ENCODE results near the gene CYTH3.

CYTH3 gene

GRCh38 chr7:6146666-6147065, 125.8 kb downstream of the CYTH3 start:
- TF ChIP-seq EZH2phosphoT487 (conservative IDR thresholded peaks at IDR 0.05; ENCODE audit: low read length): no peak
- H4K20me1 ChIP-seq (ENCODE audit: low read depth, low read length): no peaks in the 10 kb centered on the region
- no peaks in the 10 kb centered on the region for H3F3A ChIP-seq (ENCODE audit: insufficient read depth)
- no peaks in the 10 kb centered on the region for H3K79me2 ChIP-seq (ENCODE audit: insufficient read depth, low read length)
- no peaks in the 10 kb centered on the region for H3K27me3 ChIP-seq (ENCODE audit: low read length)
- no peak overlapping the region for H3K4me3 ChIP-seq (ENCODE audit: insufficient read depth, low read length, poor library complexity, severe bottlenecking)
- no peak overlapping the region for H2AFZ ChIP-seq (ENCODE audit: low read depth, low read length, severe bottlenecking)
- peaks cover 23% of the 10 kb centered on the region for H3K36me3 ChIP-seq (ENCODE audit: low read length)
- no peak overlapping the region for H3K9ac ChIP-seq (ENCODE audit: low read length)
- no peaks in the 10 kb centered on the region for H3K9me3 ChIP-seq (ENCODE audit: insufficient read depth, low read length)
- no peaks in the 10 kb centered on the region for H3K9me2 ChIP-seq (replicated peaks; ENCODE audit: insufficient read depth, low read length)
- H3K4me2 ChIP-seq (ENCODE audit: low read depth, low read length, poor library complexity, severe bottlenecking): no peak overlapping the region
- H3K27ac ChIP-seq (ENCODE audit: low read depth, low read length): no peak overlapping the region

DNA sequence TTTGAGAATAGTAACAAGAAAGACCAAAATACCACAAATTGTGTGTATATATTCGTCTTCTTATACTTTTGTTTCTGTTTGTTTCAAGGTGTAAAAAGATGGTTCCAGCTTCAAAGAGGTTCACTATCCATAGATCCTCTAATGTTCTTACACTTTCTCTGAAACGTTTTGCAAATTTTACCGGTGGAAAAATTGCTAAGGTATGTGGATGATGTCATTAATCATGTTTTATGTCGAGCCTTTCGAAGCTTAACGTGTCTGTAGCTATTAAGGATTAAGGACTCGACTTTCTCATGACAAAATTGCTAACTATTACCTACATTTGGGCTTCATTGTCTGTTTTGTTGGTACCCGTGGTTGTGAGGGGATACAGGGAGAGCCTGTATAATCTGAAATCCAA, 128.4 kb downstream of the CYTH3 start:
- H3F3A ChIP-seq (ENCODE audit: insufficient read depth): no peaks in the 10 kb centered on the region
- no peak overlapping the region for H3K4me2 ChIP-seq (ENCODE audit: low read depth, low read length, poor library complexity, severe bottlenecking)
- no peaks in the 10 kb centered on the region for H3K79me2 ChIP-seq (ENCODE audit: insufficient read depth, low read length)
- H3K4me3 ChIP-seq (ENCODE audit: insufficient read depth, low read length, poor library complexity, severe bottlenecking): no peak overlapping the region
- no peak for TF ChIP-seq EZH2phosphoT487 (conservative IDR thresholded peaks at IDR 0.05; ENCODE audit: low read length)
- TF ChIP-seq, protein P1, sequence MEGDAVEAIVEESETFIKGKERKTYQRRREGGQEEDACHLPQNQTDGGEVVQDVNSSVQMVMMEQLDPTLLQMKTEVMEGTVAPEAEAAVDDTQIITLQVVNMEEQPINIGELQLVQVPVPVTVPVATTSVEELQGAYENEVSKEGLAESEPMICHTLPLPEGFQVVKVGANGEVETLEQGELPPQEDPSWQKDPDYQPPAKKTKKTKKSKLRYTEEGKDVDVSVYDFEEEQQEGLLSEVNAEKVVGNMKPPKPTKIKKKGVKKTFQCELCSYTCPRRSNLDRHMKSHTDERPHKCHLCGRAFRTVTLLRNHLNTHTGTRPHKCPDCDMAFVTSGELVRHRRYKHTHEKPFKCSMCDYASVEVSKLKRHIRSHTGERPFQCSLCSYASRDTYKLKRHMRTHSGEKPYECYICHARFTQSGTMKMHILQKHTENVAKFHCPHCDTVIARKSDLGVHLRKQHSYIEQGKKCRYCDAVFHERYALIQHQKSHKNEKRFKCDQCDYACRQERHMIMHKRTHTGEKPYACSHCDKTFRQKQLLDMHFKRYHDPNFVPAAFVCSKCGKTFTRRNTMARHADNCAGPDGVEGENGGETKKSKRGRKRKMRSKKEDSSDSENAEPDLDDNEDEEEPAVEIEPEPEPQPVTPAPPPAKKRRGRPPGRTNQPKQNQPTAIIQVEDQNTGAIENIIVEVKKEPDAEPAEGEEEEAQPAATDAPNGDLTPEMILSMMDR (IDR thresholded peaks at IDR 0.05; ENCODE audit: insufficient read depth, low read length, poor library complexity, severe bottlenecking): no peak
- no peaks in the 10 kb centered on the region for H3K9me2 ChIP-seq (replicated peaks; ENCODE audit: insufficient read depth, low read length)
- peaks cover 29% of the 10 kb centered on the region for H3K36me3 ChIP-seq (ENCODE audit: low read length)
- H3K9me3 ChIP-seq (ENCODE audit: insufficient read depth, low read length): no peaks in the 10 kb centered on the region
- no peak overlapping the region for H3K27ac ChIP-seq (ENCODE audit: low read depth, low read length)
- H2AFZ ChIP-seq (ENCODE audit: low read depth, low read length, severe bottlenecking): no peak overlapping the region
- H3K27me3 ChIP-seq (ENCODE audit: low read length): no peaks in the 10 kb centered on the region
- H4K20me1 ChIP-seq (ENCODE audit: low read depth, low read length): no peaks in the 10 kb centered on the region
- H3K9ac ChIP-seq (ENCODE audit: low read length): no peak overlapping the region

DNA sequence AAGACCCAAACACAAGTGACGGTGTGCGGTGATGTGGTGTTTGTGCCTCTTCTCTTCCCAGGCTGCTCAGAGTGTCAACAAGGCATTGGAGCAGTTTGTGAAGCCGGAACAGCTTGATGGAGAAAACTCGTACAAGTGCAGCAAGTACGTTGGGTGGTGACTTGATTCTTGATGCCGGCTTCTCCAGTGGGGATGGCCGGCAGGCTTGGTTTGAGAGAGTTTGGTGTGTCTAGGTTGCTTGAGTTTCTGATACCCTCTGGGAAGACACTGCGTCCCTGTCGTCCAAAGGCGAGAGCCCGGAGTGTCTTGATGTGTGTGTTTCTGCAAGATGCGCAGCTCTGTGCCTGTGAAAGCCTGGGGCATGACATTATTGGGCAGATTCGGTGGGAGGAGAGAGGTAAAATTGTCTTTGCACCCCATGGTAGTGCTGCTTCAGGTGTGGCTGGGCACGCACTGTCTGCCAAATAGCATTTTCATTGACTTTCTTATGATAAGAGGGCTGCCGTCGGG, 129.5 kb downstream of the CYTH3 start:
- Histone ChIP-seq H3K9me2 (replicated peaks; ENCODE audit: insufficient read depth, low read length) (no peaks in the 10 kb centered on the region), H3F3A (ENCODE audit: insufficient read depth) (no peaks in the 10 kb centered on the region), H3K4me3 (ENCODE audit: insufficient read depth, low read length, poor library complexity, severe bottlenecking) (no peak overlapping the region), H3K27ac (ENCODE audit: low read depth, low read length) (no peak overlapping the region), H4K20me1 (ENCODE audit: low read depth, low read length) (0 out of 2 replicates have a peak, but pooled peaks cover 4% of the 10 kb centered on the region), H3K9me3 (ENCODE audit: insufficient read depth, low read length) (no peaks in the 10 kb centered on the region), H3K36me3 (ENCODE audit: low read length) (peaks cover 28% of the 10 kb centered on the region), H3K4me2 (ENCODE audit: low read depth, low read length, poor library complexity, severe bottlenecking) (no peak overlapping the region), H3K79me2 (ENCODE audit: insufficient read depth, low read length) (no peaks in the 10 kb centered on the region), H3K27me3 (ENCODE audit: low read length) (no peaks in the 10 kb centered on the region), H2AFZ (ENCODE audit: low read depth, low read length, severe bottlenecking) (no peak overlapping the region), H3K9ac (ENCODE audit: low read length) (no peak overlapping the region)
- TF ChIP-seq, protein P1 (IDR thresholded peaks at IDR 0.05; ENCODE audit: insufficient read depth, low read length, poor library complexity, severe bottlenecking): no peak
- TF ChIP-seq EZH2phosphoT487 (conservative IDR thresholded peaks at IDR 0.05; ENCODE audit: low read length): no peak

DNA sequence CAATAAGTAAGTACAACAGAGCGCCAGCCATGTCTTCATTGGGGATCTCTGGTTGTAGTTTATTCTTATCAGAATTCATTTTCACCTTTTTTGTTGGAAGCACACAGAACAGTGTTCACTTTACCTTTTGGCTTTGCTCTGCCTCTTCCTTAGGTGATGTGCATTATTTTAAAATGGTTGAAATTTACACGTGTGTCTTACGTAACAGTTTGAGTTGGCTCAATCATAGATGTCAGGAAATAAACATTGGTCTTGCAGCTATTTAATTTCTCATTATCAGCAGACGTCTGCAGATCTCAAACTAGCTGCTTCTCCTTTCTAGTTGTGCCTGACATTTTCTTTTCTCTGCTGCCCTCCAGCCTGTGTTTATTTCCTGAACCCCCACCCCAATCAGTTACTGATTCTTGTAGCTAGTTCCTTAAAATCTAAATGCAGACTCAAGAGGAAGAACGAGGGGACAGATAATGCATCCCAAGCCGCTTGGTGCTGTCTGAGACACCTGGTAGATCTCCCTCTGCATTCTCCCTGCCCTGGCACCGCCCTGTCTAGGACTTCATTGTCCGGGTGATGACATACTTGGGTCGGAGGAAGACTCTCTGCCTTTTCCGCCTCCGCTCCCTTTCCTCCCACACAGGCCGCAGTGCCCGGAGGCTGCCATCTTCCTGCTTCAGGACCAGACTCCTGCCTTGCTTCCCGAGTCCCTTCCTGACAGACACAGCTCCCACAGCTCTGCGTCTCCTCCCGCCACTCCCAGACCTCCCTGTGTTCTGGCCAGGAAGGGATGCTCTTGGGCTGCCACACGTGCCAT, 133.0 kb downstream of the CYTH3 start:
- Histone ChIP-seq H4K20me1 (ENCODE audit: low read depth, low read length) (0 out of 2 replicates have a peak, but pooled peaks cover 4% of the 10 kb centered on the region), H3K9ac (ENCODE audit: low read length) (no peak overlapping the region), H3K79me2 (ENCODE audit: insufficient read depth, low read length) (0 out of 2 replicates have a peak, but pooled peaks cover under 1% of the 10 kb centered on the region), H3F3A (ENCODE audit: insufficient read depth) (no peaks in the 10 kb centered on the region), H3K4me3 (ENCODE audit: insufficient read depth, low read length, poor library complexity, severe bottlenecking) (no peak overlapping the region), H3K36me3 (ENCODE audit: low read length) (peaks cover 23% of the 10 kb centered on the region), H3K9me3 (ENCODE audit: insufficient read depth, low read length) (no peaks in the 10 kb centered on the region), H3K4me2 (ENCODE audit: low read depth, low read length, poor library complexity, severe bottlenecking) (no peak overlapping the region), H3K9me2 (replicated peaks; ENCODE audit: insufficient read depth, low read length) (no peaks in the 10 kb centered on the region), H3K27me3 (ENCODE audit: low read length) (no peaks in the 10 kb centered on the region), H3K27ac (ENCODE audit: low read depth, low read length) (no peak overlapping the region), H2AFZ (ENCODE audit: low read depth, low read length, severe bottlenecking) (no peak overlapping the region)
- no peak for TF ChIP-seq EZH2phosphoT487 (conservative IDR thresholded peaks at IDR 0.05; ENCODE audit: low read length)
- TF ChIP-seq, protein P1 (IDR thresholded peaks at IDR 0.05; ENCODE audit: insufficient read depth, low read length, poor library complexity, severe bottlenecking): no peak

Measured in SU-DHL-6 (cell line).